ENCODE data around the gene C5AR2.
"Not testable (repeated sequence)": the region's sequence is repeated elsewhere in the genome, so short reads cannot be mapped to it uniquely, and the experiment has no call there.

Gene C5AR2

DNA sequence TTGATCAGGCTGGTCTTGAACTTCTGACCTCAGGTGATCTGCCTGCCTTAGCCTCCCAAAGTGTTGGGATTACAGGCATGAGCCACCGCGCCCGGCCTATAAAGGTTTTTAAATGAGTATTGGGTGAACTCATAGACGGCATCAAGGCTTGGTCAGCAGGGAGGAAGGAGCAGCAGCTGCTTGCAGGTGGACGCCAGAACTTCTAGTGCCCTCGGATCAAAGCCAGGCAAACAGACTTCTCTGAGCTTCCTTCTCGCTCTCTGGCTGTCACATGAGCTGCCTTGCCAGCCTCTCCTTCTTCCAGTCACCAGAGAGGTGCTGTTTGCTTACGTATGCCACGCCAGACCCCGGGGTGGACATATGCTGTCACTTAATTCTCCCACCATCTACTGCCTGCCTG is 33.5 kb downstream of the C5AR2 start:
- not testable (repeated sequence) for DNase-seq

DNA sequence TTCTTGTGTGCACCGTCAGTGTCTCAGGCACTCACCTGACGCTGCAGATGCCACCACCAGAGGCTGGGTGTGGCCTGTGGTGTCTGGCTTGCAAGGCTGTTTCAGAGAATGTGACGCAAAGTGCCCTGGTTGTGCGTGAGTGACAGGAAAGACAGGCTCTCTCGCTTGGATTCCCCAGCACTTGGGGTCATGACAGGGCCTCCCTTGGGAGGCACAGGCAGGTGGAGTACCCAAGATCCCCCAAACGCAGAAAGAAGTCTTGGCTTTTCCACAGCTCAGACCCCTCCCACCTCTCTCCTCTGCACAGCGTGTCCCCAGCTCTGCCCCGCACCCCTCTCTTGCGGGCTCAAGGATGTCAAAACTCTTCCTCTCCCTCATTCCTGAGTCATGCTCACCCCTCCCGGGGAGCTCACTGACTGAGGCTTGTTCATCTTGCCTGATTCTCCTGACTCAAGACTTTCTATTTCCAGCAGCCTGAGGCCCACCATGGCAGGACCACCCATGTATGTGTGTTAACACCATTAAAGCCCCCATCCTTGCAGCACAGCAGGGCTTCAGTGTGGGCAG is 38.2 kb downstream of the C5AR2 start:
- no peak for DNase-seq

DNA sequence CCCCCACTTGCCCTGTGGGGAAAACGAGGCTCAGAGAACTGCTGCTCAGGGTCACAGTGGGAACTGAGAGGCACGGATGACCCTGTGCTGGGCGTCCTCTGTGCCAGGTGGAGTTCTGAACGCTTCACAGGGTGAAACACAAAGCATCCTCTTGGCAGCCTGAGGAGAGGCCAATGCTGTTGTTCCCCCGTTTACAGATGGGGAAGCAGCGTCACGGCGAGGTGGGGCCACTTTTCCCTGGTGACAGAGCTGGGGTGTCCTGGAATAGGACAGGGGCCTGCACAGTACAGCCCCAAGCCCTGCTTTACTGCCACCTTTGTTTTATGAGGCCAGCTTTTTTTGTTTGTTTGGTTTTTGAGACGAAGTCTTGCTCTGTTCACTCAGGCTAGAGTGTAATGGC is 39.3 kb downstream of the C5AR2 start:
- no peak for DNase-seq

DNA sequence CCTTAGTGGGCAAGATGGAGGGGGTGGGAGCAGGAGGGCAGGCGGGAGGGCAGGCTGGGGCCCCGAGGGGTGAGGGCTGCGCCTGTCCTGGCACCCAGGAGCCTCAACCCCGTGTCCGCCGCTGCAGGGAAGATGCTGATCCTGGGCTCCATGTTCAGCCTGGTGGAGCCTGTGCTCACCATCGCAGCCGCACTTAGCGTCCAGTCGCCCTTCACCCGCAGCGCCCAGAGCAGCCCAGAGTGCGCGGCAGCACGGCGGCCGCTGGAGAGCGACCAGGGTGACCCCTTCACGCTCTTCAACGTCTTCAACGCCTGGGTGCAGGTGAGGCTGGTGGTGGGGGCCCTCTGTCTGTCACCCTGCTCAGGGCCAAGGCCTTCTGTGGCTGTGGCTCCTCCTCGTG is 40.6 kb downstream of the C5AR2 start:
- no peak for DNase-seq

DNA sequence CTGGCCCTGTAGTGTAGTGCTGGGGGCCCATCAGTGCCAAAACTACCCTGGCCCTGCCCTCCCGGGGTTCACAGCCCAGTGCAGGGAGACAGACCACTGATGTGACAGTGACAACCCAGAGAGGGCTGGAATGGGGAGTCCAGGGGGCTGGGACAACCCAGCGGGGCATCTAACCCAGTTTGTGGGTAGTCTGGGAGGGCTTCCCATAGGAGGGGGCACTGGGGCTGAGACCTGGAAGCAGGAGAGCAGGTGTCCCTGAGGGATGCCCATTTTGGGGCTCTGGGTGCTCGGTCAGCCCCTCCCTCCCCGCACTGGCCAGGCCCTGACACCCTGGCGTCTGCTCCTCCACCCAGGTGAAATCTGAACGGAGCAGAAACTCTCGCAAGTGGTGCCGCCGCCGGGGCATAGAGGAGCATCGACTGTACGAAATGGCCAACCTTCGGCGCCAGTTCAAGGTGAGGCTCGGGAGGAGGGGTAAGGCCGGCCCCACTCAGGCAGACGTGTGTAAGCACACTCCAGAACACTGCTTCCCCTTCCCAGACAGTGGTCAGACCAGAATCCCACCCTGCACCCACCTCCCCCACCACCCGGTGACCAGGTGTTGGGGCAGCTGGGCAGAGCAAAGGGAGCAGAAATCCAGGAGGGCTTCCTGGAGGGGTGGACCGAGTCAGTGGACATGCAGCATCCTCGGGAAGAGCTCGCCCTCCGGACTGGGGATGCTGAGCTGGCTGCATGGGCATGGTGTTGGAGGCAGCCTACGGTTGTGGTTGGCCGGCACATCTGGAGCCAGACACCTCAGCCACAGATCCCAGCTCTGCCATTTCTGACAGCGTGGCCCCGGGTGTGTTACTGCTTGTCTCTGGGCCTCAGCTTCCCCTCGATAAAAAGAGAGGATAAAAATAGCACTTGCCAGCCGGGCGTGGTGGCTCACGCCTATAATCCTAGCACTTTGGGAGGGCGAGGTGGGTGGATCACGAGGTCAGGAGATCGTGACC is 41.6 kb downstream of the C5AR2 start:
- no peak for DNase-seq

DNA sequence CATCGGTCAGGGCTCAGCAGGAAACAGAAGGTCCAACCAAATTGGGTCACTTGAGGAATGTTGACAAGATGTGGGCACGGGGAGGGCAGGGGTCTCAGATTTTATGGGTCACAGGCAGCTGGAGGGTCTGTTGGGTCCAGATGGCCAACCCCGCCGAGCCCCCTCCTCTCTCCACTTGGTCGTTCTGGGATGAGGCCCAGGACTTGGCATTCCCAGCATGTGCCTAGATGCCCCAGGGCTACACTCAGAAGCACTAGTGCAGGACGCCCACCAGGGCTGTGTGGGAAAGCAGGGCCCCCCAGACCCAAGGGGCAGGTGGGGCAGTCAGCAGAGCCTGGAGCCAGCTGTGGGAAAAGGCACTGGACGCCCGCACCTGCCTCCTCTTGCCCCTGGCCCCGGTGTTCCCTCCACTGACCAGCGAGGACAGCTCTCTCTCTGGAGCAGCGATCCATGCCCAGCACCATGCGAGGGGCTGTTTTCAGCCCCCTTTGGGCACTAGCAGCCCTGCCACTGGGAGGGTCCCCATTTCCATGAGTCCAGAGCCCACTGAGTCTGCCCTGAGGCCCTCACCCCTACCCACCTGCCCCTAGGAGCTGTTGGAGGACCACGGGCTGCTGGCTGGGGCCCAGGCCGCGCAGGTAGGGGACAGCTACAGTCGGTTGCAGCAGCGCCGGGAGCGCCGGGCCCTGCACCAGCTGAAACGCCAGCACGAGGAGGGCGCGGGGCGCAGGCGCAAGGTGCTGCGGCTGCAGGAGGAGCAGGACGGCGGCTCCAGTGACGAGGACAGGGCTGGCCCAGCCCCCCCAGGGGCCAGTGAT is 43.1 kb downstream of the C5AR2 start:
- DNase-seq: no peak

DNA sequence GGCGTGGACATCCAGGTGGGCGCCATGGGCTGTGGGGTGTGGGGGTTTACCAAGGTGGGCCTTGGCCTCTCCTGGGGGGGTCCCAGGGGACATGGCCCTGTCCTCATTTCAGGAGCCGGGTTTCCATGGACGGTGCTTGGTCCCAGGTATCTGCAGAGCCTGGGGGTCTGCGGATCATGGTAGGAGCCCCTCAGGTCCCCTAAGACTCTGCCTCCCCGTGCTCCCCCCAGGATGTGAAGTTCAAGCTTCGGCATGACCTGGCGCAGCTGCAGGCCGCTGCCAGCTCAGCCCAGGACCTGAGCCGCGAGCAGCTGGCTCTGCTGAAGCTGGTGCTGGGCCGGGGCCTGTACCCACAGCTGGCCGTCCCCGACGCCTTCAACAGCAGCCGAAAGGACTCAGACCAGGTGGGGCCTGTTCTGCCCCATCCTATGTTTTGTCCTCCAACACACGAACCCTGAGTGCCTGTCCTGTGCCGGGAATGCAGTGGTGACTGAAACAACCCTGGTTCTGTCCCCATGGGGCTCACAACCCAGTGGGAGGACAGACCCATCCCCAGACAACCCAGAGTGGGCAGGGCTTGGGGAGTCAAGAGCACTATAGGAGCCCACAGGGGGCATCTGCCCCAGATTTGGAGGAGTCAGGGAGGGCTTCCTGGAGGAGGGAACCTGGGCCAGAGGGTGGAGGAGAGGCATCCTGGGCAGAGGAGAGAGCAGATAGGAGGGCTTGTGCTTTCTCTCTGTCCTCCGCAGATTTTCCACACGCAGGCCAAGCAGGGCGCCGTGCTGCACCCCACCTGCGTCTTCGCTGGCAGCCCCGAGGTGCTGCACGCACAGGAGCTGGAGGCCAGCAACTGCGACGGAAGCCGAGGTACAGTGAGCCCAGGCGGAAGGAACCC is 44.0 kb downstream of the C5AR2 start:
- DNase-seq: no peak

DNA sequence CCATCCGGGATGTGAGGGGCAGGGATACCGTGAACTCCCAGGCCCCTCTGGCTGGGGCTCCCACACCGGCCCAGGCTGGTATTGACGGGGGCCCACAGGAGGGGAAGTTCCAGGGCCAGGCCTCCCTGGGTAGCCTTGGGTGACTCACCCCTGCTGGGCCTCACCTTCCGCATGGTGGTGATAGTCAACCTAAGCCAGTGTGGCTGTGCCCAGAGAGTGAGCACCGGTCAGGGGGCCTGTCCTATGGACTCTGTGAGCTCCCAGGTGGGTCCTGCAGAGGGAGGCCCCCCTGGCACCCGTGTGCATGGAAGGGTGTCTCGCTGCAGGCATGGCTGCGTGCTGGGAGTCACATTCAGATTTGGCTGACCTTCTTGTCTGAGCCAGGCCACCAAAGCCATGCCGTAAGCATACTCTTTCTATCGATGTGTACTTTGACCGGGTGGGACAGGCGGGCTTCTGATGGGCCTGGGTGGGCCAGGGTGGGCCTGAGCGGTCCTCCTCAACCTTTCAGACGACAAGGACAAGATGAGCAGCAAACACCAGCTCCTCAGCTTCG is 44.7 kb downstream of the C5AR2 start:
- no peak for DNase-seq

DNA sequence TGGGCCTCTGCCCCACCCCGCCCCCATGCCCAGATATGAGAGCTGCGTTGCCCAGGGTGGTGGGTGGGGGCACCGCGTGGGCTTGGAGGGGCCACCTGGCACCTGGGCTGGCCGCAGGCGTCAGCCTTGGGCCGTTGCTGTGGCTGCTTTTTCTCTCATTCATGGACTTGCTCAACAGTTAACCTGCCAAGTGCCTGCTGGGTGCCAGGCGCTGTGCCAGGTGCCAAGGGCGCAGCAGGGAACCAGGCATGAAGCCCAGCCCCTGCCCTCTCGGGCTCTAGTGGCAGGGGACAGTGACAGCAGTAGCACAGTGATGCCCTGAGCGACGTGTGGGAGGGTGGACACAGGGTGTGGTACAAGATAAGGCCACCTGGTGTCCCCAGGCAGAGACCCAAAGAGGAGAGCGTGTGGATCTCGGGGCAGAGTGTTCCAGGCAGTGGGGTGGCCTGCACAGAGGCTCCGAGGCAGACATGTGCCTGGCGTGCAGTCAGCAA is 45.3 kb downstream of the C5AR2 start:
- DNase-seq: no peak

DNA sequence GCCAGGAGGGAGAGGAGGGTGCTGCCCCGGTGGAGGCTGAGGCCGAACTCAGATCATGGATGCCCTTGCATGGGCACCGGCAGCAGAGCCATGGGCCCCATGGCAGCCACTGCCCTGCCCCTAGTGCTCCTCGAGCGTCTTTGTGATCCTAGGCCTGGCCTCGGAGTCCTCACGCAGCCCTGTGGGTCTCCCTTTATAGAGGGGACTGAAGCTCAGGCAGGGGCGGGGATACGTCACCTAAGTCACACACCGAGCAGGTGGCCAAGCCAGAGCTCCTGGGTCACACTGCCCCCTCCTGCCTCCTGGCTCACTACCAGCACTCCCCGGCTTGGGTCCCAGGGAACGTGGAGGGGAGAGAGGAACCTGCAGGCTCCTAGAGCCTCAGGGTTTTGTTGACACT is 45.8 kb downstream of the C5AR2 start:
- DNase-seq: no peak

DNA sequence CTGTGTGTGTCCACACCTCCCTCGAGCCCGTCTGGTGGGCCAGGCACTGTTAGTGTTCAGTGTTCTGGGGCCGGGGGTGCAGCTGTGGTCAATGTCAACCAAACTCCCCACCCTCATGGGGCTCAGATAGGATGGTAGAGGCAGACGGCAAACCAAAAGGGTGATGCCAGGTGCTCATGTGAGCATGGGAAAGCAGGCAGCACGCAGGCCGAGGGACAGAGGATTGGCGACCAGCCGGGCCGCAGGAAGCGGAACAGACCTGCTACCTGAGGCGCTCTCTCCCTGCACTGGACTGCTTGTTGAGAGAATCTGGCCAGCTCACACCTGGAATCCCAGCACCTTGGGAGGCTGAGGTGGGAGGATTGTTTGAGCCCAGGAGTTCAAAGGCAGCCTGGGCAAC is 46.3 kb downstream of the C5AR2 start:
- DNase-seq: no peak

DNA sequence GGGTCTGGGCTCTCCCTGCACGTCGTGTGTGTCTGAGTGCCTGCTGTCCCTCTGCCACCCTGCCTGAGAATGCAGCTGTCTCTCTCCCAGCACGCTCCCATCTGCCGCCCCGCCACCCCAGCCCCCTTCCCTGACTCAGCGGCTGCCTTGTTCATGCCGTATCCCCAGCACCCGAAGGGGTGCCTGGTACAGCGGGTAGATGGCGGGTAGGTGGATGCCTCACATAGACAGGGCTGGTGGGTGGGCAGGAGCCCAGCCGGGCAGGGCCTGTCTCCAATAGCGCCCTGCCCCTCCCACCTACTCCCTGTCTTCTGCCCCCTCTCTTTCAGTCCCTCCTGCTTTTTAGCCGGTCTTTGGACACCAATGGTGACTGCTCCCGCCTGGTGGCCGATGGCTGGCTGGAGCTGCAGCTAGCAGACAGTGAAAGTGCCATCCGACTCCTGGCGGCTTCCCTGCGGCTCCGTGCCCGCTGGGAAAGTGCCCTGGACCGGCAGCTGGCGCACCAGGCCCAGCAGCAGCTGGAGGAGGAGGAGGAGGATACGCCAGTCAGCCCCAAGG is 47.5 kb downstream of the C5AR2 start:
- no peak for DNase-seq

DNA sequence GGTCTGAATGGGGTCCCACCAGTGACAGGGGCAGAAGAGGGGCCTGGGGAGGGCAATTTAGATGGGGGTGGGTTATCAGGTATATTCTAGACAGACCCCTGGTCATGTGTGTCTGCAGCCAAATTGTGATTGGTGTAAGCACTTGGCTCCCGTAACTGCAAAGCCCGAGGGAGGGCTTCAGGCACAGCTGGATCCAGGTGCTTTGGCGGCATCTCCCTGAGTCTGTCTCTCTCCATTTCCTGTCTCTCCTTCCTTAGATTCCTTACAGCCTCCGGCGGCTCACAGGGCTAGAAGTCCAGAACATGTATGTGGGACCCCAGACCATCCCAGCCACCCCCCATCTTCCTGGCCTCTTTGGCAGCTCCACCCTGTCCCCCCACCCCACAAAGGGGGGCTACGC is 48.6 kb downstream of the C5AR2 start:
- DNase-seq: no peak

DNA sequence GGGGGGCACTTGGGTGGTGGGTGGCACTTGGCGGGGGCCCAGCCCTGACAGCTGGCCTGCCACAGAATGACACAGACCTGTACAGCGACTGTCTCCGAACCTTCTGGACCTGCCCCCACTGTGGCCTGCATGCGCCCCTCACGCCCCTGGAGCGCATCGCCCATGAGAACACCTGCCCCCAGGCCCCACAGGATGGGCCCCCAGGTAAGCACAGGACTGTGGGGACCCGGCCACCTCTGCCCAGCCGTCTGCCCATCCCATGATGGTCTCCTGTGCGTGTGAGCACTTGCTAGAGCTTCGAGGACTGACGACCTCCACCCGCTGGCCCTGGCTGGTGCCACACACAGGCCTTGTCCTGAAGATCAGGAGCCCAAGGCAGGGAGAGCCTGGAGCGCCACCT is 49.1 kb downstream of the C5AR2 start:
- no peak for DNase-seq

DNA sequence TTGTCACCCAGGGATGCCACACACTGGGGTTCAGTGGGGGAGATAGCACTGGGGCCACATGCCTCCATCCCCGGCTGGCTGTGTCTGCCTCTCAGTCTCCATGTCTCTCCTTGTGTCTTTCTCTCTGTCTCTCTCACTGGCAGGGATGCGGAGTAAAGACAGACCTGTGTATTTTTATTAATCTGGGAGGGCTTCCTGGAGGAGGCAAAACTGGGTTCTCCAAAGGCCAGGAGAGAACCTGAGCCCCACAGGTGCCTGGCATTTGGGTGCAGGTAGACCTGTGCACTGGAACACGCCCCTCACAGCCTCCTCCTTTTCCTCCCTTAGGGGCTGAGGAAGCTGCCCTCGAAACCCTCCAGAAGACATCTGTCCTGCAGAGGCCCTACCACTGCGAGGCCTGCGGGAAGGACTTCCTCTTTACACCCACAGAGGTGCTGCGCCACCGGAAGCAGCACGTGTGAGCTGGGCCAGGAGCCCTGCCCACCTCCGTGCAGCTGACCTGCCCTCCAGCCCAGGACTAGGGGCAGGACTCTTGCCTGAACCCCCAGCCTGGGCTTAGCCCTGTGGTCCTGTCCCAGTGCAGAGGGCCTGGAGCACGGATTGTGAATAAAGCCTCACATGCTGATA is 49.8 kb downstream of the C5AR2 start:
- DNase-seq: peak; percentile 42

DNA sequence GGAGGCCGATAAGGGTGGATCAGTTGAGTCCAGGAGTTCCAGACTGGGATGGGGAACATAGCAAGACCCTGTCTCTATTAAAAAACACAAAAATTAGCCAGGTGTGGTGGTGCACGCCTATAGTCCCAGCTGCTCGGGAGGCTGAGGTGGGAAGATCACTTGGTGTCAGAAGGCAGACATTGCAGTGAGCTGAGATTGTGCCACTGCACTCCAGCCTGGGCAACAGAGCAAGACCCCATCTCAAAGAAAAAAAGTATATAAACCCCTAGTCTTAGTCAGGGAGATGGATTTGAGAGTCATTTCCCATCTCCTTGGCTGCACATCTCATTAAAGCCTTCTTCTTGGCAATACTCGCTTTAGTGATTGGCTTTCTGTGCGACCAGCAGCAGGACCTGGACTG is 51.9 kb downstream of the C5AR2 start:
- DNase-seq: not testable (repeated sequence)

DNA sequence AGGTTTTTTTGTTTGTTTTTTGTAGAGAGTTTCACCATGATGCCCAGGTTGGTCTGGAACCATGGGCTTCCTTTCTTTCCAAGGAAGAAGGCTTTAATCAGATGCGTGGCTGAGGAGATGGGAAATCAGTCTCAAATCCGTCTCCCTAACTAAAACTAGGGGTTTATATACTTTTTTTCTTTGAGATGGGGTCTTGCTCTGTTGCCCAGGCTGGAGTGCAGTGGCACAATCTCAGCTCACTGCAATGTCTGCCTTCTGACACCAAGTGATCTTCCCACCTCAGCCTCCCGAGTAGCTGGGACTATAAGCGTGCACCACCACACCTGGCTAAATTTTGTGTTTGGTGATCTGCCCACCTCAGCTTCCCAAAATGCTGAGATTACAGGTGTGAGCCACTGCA is 52.6 kb downstream of the C5AR2 start:
- not testable (repeated sequence) for DNase-seq

DNA sequence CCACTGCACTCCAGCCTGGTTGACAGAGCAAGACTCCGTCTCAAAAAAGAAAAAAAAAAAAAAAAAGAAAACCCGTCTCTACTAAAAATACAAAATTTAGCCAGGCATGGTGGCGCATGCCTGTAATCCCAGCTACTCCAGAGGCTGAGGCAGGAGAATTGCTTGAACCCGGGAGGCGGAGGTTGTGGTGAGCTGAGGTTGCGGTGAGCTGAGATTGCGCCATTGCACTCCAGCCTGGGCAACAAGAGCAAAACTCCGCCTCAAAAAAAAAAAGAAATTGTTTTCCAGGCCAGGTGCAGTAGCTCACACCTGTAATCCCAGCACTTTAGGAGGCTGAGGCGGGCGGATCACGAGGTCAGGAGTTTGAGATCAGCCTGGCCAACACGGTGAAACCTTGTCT is 54.6 kb downstream of the C5AR2 start:
- DNase-seq: not testable (repeated sequence)

DNA sequence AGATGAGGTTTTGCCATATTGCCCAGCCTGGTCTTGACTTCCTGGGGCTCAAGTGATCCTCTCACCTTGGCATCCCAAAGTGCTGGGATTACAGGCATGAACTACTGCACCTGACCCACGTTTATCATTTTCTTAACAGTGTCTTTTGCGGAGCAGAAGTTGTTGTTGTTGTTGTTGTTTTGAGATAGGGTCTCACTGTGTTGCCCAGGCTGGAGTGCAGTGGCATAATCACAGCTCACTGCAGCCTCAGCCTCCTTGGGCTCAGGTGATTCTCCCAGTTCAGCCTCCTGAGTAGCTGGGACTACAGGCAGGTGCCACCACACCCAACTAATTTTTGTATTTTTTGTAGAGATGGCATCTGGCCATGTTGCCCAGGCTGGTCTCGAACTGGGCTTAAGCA is 55.6 kb downstream of the C5AR2 start:
- not testable (repeated sequence) for DNase-seq

DNA sequence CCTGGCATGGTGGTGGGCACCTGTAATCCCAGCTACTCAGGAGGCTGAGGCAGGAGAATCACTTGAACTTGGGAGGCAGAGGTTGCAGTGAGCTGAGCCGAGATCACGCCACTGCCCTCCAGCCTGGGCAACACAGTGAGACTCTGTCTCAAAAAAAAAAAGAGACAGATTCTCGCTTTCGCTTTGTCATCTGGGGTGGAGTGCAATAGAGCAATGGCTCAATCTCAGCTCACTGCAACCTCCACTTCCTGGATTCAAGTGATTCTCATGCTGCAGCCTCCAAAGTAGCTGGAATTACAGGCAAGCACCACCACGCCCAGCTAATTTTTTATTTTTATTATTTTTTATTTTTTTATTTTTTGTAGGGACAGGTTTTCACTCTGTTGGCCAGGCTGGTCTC is 56.7 kb downstream of the C5AR2 start:
- DNase-seq: not testable (repeated sequence)

DNA sequence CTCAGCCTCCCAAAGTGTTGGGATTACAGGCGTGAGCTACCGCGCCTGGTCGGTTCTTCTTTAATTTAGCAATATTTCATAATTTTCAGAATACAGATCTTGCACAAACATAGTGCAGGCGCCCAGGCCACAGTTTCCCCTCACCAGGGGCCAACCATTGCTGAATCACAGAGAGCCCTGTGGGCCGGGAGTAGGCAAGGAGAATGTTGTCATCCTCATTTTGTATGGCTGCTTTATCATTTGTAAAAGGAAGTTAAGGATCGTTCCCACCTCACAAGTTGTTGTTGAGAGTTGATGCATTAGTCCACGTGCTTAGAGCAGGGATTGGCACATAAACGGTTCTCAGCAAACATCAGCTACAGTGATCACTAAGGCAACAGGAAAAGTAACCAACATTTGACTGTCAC is 57.2 kb downstream of the C5AR2 start:
- peak; percentile 28 for DNase-seq
